ENCODE results near the gene DOK6.
"Not testable (repeated sequence)": the region's sequence is repeated elsewhere in the genome, so short reads cannot be mapped to it uniquely, and the experiment has no call there.

DOK6 gene

GRCh38 chr18:69648486-69648885 lies 247.8 kb downstream of the DOK6 start:
- Mint-ChIP-seq H3K4me1 (ENCODE audit: low read depth) (no peaks in the 10 kb centered on the region), H3K9me3 (no peaks in the 10 kb centered on the region), H3K27ac (no peak overlapping the region), H3K36me3 (ENCODE audit: low read depth) (no peaks in the 10 kb centered on the region), H3K4me3 (no peak overlapping the region), H3K27me3 (peaks cover 24% of the 10 kb centered on the region)

- no peak overlapping the region for H3K4me3 Mint-ChIP-seq
- no peaks in the 10 kb centered on the region for H3K4me1 Mint-ChIP-seq (ENCODE audit: low read depth)
- peaks cover 29% of the 10 kb centered on the region for H3K27me3 Mint-ChIP-seq
- no peaks in the 10 kb centered on the region for H3K36me3 Mint-ChIP-seq (ENCODE audit: low read depth)
- no peaks in the 10 kb centered on the region for H3K9me3 Mint-ChIP-seq
- H3K27ac Mint-ChIP-seq = no peak overlapping the region
Observed at GRCh38 chr18:69649684-69650083, 249.0 kb downstream of the DOK6 start.

DNA sequence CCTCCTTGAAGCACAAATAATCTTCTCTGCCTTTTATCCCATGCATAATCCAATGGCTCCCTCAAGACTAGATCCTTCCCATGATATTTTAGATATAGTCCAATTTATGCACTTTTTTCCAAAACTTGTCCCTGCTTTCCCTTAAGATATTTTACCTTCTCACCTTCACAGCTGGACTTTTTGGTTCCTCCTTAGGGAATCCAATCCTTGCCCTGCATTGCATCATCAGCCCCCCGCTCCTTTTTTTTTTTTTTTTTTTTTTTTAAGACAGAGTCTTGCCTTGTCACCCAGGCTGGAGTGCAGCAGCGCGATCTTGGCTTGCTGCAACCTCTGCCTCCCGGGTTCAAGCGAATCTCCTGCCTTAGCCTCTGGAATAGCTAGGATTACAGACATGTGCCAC lies 250.6 kb downstream of the DOK6 start:
- Mint-ChIP-seq H3K4me1 (ENCODE audit: low read depth) (no peaks in the 10 kb centered on the region), H3K27me3 (peaks cover 25% of the 10 kb centered on the region)

GRCh38 chr18:69655816-69656215 lies 255.1 kb downstream of the DOK6 start:
- no peaks in the 10 kb centered on the region for H3K9me3 Mint-ChIP-seq
- no peak overlapping the region for H3K27ac Mint-ChIP-seq
- no peaks in the 10 kb centered on the region for H3K36me3 Mint-ChIP-seq (ENCODE audit: low read depth)
- peaks cover 18% of the 10 kb centered on the region for H3K27me3 Mint-ChIP-seq
- H3K4me3 Mint-ChIP-seq = no peak overlapping the region
- H3K4me1 Mint-ChIP-seq (ENCODE audit: low read depth) = no peaks in the 10 kb centered on the region

More for the DNA sequence above, 250.6 kb downstream of the DOK6 start:
- Mint-ChIP-seq H3K4me3 (no peak overlapping the region), H3K27ac (no peak overlapping the region), H3K9me3 (no peaks in the 10 kb centered on the region), H3K36me3 (ENCODE audit: low read depth) (no peaks in the 10 kb centered on the region)

DNA sequence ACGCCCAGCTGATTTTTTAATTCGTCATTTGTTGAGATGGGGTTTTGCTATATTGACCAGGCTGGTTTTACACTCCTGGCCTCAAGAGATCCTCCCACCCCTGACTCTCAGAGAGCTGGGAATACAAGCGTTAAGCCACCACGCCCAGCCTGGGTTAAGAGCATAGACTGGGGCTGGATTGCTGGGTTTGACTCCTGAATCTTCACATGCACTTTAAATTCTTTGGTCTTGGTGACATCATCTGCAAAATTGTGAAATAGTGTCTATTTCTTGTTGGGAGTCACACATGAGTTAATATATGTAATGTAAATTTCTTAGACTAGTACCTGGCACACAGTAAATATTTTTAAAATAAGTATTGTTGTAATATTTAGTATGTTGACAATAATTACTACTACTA lies 257.4 kb downstream of the DOK6 start:
- H3K4me3 Mint-ChIP-seq = no peak overlapping the region
- H3K36me3 Mint-ChIP-seq (ENCODE audit: low read depth) = no peaks in the 10 kb centered on the region
- H3K27ac Mint-ChIP-seq = no peak overlapping the region
- H3K4me1 Mint-ChIP-seq (ENCODE audit: low read depth) = no peaks in the 10 kb centered on the region
- peaks cover 9% of the 10 kb centered on the region for H3K27me3 Mint-ChIP-seq
- H3K9me3 Mint-ChIP-seq = no peaks in the 10 kb centered on the region

- Mint-ChIP-seq H3K4me3 (no peak overlapping the region), H3K9me3 (no peaks in the 10 kb centered on the region), H3K27me3 (peaks cover 8% of the 10 kb centered on the region), H3K27ac (no peak overlapping the region), H3K4me1 (ENCODE audit: low read depth) (no peaks in the 10 kb centered on the region), H3K36me3 (ENCODE audit: low read depth) (no peaks in the 10 kb centered on the region)
Observed at GRCh38 chr18:69658685-69659084, 258.0 kb downstream of the DOK6 start.

- no peaks in the 10 kb centered on the region for H3K36me3 Mint-ChIP-seq (ENCODE audit: low read depth)
- H3K4me3 Mint-ChIP-seq = no peak overlapping the region
- H3K9me3 Mint-ChIP-seq = no peaks in the 10 kb centered on the region
- peaks cover 3% of the 10 kb centered on the region for H3K27me3 Mint-ChIP-seq
- no peak overlapping the region for H3K27ac Mint-ChIP-seq
- H3K4me1 Mint-ChIP-seq (ENCODE audit: low read depth) = no peaks in the 10 kb centered on the region
Observed at GRCh38 chr18:69659142-69659651, 258.5 kb downstream of the DOK6 start.

GRCh38 chr18:69662090-69662489 lies 261.4 kb downstream of the DOK6 start:
- H3K4me3 Mint-ChIP-seq; H3K27me3 Mint-ChIP-seq; H3K27ac Mint-ChIP-seq; H3K4me1 Mint-ChIP-seq (ENCODE audit: low read depth); H3K9me3 Mint-ChIP-seq; H3K36me3 Mint-ChIP-seq (ENCODE audit: low read depth): not testable (repeated sequence)

DNA sequence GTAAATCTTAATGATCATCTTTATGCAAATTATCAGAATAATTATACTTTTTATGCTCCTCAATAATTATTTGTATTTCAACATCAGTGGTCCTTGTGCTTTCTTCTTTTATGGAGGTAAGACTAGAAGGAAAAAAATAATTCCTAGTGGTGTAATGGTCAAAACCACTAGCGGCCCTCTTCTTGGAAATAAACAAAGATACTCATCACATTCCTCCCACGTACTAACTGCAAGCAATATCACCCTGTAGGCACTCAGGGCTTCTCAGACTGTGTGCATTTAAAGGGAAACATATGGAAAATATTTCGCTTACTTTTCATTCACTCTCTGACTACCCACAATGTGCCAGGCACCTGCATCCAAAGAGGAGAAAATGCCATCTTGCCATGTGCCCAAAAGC lies 263.7 kb downstream of the DOK6 start:
- Mint-ChIP-seq H3K36me3 (ENCODE audit: low read depth) (no peaks in the 10 kb centered on the region), H3K9me3 (no peaks in the 10 kb centered on the region), H3K4me1 (ENCODE audit: low read depth) (no peaks in the 10 kb centered on the region), H3K4me3 (no peak overlapping the region), H3K27me3 (peaks cover 8% of the 10 kb centered on the region), H3K27ac (no peak overlapping the region)

DNA sequence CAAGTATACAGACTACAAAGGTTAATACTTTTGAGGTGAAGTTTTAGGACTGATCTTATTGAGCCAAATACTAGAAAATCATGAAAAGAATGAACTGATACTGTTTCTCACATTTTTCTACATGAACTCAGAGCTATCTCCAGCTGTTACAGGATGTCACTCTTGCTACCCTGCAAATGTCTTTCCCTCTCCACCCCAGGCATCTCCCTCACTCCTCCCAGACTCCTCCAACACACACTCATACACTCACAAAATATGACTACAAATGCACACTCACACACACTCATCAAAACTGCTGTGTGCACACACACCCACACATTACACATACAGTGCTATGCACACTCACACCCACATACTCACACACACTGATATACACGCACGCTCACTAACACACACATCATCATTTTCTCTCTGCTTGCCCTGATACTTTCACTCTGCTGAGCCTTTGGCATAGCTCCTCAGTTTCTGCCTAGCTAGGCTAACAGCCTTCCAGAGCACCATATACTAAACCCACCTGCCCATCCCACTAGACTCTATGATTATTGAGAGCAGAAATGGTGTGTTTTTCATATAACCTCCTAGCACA lies 273.7 kb downstream of the DOK6 start:
- no peaks in the 10 kb centered on the region for H3K36me3 Mint-ChIP-seq (ENCODE audit: low read depth)
- H3K4me1 Mint-ChIP-seq (ENCODE audit: low read depth) = no peaks in the 10 kb centered on the region
- no peak overlapping the region for H3K4me3 Mint-ChIP-seq
- no peaks in the 10 kb centered on the region for H3K9me3 Mint-ChIP-seq
- H3K27ac Mint-ChIP-seq = no peak overlapping the region
- H3K27me3 Mint-ChIP-seq = no peaks in the 10 kb centered on the region

- Mint-ChIP-seq H3K27me3 (no peaks in the 10 kb centered on the region), H3K36me3 (ENCODE audit: low read depth) (no peaks in the 10 kb centered on the region), H3K4me1 (ENCODE audit: low read depth) (no peaks in the 10 kb centered on the region), H3K4me3 (no peak overlapping the region), H3K9me3 (no peaks in the 10 kb centered on the region), H3K27ac (no peak overlapping the region)
Observed at GRCh38 chr18:69674966-69675365, 274.3 kb downstream of the DOK6 start.

DNA sequence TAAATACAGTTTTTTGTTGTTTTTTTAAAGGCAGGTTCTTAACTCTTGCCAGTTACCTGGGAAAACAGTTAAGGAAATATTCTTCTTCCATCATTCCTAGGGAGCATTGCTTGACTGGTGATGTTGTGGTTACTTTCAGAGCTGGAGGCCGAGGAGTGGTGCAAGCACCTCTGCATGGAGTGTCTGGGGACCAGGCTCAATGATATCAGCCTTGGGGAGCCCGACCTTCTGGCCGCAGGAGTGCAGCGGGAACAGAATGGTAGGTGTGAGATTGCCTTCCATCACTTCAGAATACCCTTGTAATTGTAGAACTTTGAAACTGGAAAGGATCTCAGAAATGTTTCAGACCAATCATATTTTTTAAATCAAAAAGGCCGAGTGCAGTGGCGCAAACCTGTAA lies 276.9 kb downstream of the DOK6 start:
- H3K9me3 Mint-ChIP-seq = no peaks in the 10 kb centered on the region
- H3K27me3 Mint-ChIP-seq = no peaks in the 10 kb centered on the region
- H3K4me3 Mint-ChIP-seq = no peak overlapping the region
- no peaks in the 10 kb centered on the region for H3K36me3 Mint-ChIP-seq (ENCODE audit: low read depth)
- H3K4me1 Mint-ChIP-seq (ENCODE audit: low read depth) = no peaks in the 10 kb centered on the region
- H3K27ac Mint-ChIP-seq = no peak overlapping the region

- H3K4me1 Mint-ChIP-seq (ENCODE audit: low read depth) = no peaks in the 10 kb centered on the region
- no peaks in the 10 kb centered on the region for H3K36me3 Mint-ChIP-seq (ENCODE audit: low read depth)
- no peaks in the 10 kb centered on the region for H3K27me3 Mint-ChIP-seq
- H3K27ac Mint-ChIP-seq = no peak overlapping the region
- no peaks in the 10 kb centered on the region for H3K9me3 Mint-ChIP-seq
- H3K4me3 Mint-ChIP-seq = no peak overlapping the region
Observed at GRCh38 chr18:69680123-69680522, 279.4 kb downstream of the DOK6 start.

DNA sequence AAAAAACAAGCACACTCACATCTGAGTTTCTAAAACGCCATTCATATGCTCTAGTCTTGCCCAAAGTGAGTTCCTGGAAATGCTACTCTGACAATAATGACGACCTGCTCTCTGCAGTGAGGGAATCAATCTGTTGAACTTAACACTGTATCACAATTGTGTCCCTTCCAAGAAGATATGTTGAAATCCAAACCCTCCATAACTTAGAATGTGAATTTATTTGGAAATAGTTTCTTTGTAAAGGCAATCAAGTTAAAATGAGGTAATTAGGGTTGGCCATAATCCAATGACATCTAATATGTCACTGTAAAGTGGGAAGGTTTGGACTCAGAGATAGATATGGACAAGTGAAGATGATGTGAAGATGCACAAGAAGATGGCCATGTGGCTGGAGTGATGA lies 282.5 kb downstream of the DOK6 start:
- Mint-ChIP-seq H3K27ac (no peak overlapping the region), H3K27me3 (no peaks in the 10 kb centered on the region), H3K9me3 (no peaks in the 10 kb centered on the region), H3K4me3 (no peak overlapping the region), H3K4me1 (ENCODE audit: low read depth) (no peaks in the 10 kb centered on the region), H3K36me3 (ENCODE audit: low read depth) (no peaks in the 10 kb centered on the region)

GRCh38 chr18:69684789-69685188 lies 284.1 kb downstream of the DOK6 start:
- H3K4me1 Mint-ChIP-seq (ENCODE audit: low read depth) = no peaks in the 10 kb centered on the region
- H3K9me3 Mint-ChIP-seq = no peaks in the 10 kb centered on the region
- no peak overlapping the region for H3K27ac Mint-ChIP-seq
- H3K27me3 Mint-ChIP-seq = no peaks in the 10 kb centered on the region
- H3K36me3 Mint-ChIP-seq (ENCODE audit: low read depth) = no peaks in the 10 kb centered on the region
- H3K4me3 Mint-ChIP-seq = no peak overlapping the region

DNA sequence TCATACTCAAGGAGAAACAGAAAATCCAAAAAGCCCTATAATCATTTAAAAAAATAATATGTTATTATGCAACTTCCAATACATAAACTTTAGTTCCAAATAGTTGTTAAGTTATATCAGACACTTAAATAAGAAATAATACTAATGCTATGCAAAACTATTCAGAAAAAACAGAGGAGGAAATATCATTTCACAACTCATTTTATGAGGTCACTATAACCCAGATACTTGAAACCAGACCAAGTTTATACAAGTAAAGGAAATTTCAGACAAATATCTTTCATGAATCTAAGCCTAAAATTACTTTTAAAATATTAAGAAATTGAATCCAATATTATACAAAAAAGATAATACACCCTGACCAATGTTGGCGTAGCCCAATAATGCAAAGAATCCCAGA lies 286.2 kb downstream of the DOK6 start:
- H3K27ac Mint-ChIP-seq = no peak overlapping the region
- no peak overlapping the region for H3K4me3 Mint-ChIP-seq
- no peaks in the 10 kb centered on the region for H3K9me3 Mint-ChIP-seq
- H3K36me3 Mint-ChIP-seq (ENCODE audit: low read depth) = no peaks in the 10 kb centered on the region
- no peaks in the 10 kb centered on the region for H3K4me1 Mint-ChIP-seq (ENCODE audit: low read depth)
- no peaks in the 10 kb centered on the region for H3K27me3 Mint-ChIP-seq
